Measurements from ENCODE around the gene CRACDL.

Gene CRACDL

DNA sequence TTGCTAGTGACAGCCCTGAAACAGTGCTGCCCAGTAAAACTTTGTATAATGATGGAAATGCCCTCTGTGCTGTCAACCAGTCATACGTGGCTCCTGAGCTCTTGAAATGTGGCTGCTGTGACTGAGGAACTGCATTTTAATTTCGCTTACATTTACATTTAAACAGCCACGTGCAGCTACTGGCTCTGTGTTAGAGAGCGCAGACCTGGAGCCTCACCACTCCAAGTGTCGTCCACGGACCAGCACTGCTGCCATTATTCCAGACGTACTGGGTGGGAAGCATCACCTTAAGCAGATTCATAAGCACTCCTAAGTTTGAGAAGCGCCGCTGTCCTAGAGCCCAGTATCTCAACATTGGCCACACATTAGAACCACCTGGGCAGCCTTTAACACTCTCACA is 128.1 kb downstream of the CRACDL start:
- Histone ChIP-seq H3K9me2 (replicated peaks; ENCODE audit: control insufficient read depth, low read length) (no peaks in the 10 kb centered on the region), H3K36me3 (ENCODE audit: control insufficient read depth, low read length) (no peaks in the 10 kb centered on the region), H3K27me3 (ENCODE audit: control insufficient read depth, low read length) (peaks cover 8% of the 10 kb centered on the region; the same call in 1 of the 2 replicates), H3K79me2 (ENCODE audit: control insufficient read depth, low read length) (no peaks in the 10 kb centered on the region), H3K9me3 (ENCODE audit: control insufficient read depth, insufficient read depth, low read length) (no peaks in the 10 kb centered on the region), H3K4me2 (ENCODE audit: low read length) (no peak overlapping the region), H3K4me1 (ENCODE audit: control insufficient read depth, low read length) (no peaks in the 10 kb centered on the region), H3K27ac (ENCODE audit: low read depth, low read length) (no peak overlapping the region), H4K20me1 (ENCODE audit: control insufficient read depth, insufficient read depth, low read depth, low read length) (no peaks in the 10 kb centered on the region; the same call in 1 of the 2 replicates), H3K4me3 (ENCODE audit: low read length) (no peak overlapping the region), H3F3A (ENCODE audit: control insufficient read depth, insufficient read depth) (no peaks in the 10 kb centered on the region)
- TF ChIP-seq CTCF (IDR thresholded peaks at IDR 0.05; ENCODE audit: low read depth, low read length, poor library complexity, severe bottlenecking) (no peak), EZH2phosphoT487 (IDR thresholded peaks at IDR 0.05; ENCODE audit: borderline replicate concordance, low read length) (no peak)

GRCh38 chr2:98807221-98807620 is 128.8 kb downstream of the CRACDL start:
- H3K79me2 ChIP-seq (ENCODE audit: control insufficient read depth, low read length) = no peaks in the 10 kb centered on the region
- H3K9me2 ChIP-seq (replicated peaks; ENCODE audit: control insufficient read depth, low read length) = no peaks in the 10 kb centered on the region
- no peak for TF ChIP-seq EZH2phosphoT487 (IDR thresholded peaks at IDR 0.05; ENCODE audit: borderline replicate concordance, low read length)
- no peak for TF ChIP-seq CTCF (IDR thresholded peaks at IDR 0.05; ENCODE audit: low read depth, low read length, poor library complexity, severe bottlenecking)
- H4K20me1 ChIP-seq (ENCODE audit: control insufficient read depth, insufficient read depth, low read depth, low read length) = no peaks in the 10 kb centered on the region; the same call in 1 of the 2 replicates
- no peaks in the 10 kb centered on the region for H3K36me3 ChIP-seq (ENCODE audit: control insufficient read depth, low read length)
- no peaks in the 10 kb centered on the region for H3K9me3 ChIP-seq (ENCODE audit: control insufficient read depth, insufficient read depth, low read length)
- H3K27ac ChIP-seq (ENCODE audit: low read depth, low read length) = no peak overlapping the region
- H3K4me1 ChIP-seq (ENCODE audit: control insufficient read depth, low read length) = no peaks in the 10 kb centered on the region
- no peaks in the 10 kb centered on the region for H3F3A ChIP-seq (ENCODE audit: control insufficient read depth, insufficient read depth)
- H3K27me3 ChIP-seq (ENCODE audit: control insufficient read depth, low read length) = peaks cover 8% of the 10 kb centered on the region; the same call in 1 of the 2 replicates
- H3K4me3 ChIP-seq (ENCODE audit: low read length) = no peak overlapping the region
- H3K4me2 ChIP-seq (ENCODE audit: low read length) = no peak overlapping the region

- H3K4me1 ChIP-seq (ENCODE audit: control insufficient read depth, low read length) = no peaks in the 10 kb centered on the region
- no peaks in the 10 kb centered on the region; the same call in 1 of the 2 replicates for H4K20me1 ChIP-seq (ENCODE audit: control insufficient read depth, insufficient read depth, low read depth, low read length)
- H3K4me3 ChIP-seq (ENCODE audit: low read length) = no peak overlapping the region
- H3K4me2 ChIP-seq (ENCODE audit: low read length) = no peak overlapping the region
- H3K9me3 ChIP-seq (ENCODE audit: control insufficient read depth, insufficient read depth, low read length) = no peaks in the 10 kb centered on the region
- no peaks in the 10 kb centered on the region for H3F3A ChIP-seq (ENCODE audit: control insufficient read depth, insufficient read depth)
- H3K36me3 ChIP-seq (ENCODE audit: control insufficient read depth, low read length) = no peaks in the 10 kb centered on the region
- TF ChIP-seq CTCF (IDR thresholded peaks at IDR 0.05; ENCODE audit: low read depth, low read length, poor library complexity, severe bottlenecking) = no peak
- no peak for TF ChIP-seq EZH2phosphoT487 (IDR thresholded peaks at IDR 0.05; ENCODE audit: borderline replicate concordance, low read length)
- no peaks in the 10 kb centered on the region for H3K79me2 ChIP-seq (ENCODE audit: control insufficient read depth, low read length)
- H3K27me3 ChIP-seq (ENCODE audit: control insufficient read depth, low read length) = peaks cover 8% of the 10 kb centered on the region; the same call in 1 of the 2 replicates
- H3K27ac ChIP-seq (ENCODE audit: low read depth, low read length) = no peak overlapping the region
- H3K9me2 ChIP-seq (replicated peaks; ENCODE audit: control insufficient read depth, low read length) = no peaks in the 10 kb centered on the region
These were observed 129.8 kb downstream of the CRACDL start for GRCh38 chr2:98806236-98806697.

Data from DOHH2 (cell line).